Neural progenitor cell (in vitro differentiated cells): ENCODE measurements around the gene NR2F1.

Experiments
- EZH2 ChIP-seq: fragments of 200-600 bp; sonication (generic); IDR thresholded peaks from 2 replicates; pipeline ENCODE4 v1.6.1; 2017; ENCODE audit warnings: antibody characterized with exemption, mild to moderate bottlenecking, moderate library complexity
- EZH2phosphoT487 ChIP-seq: fragments of 200-600 bp; sonication (generic); IDR thresholded peaks from 2 replicates; pipeline ENCODE4 v1.6.1; 2017; ENCODE audit warnings: antibody characterized with exemption
- TF ChIP-seq, protein P1 (sequence below): fragments of 200-600 bp; sonication (generic); IDR thresholded peaks from 2 replicates; pipeline ENCODE4 v1.5.1; 2017; ENCODE audit warnings: antibody characterized with exemption, mild to moderate bottlenecking

DNA sequence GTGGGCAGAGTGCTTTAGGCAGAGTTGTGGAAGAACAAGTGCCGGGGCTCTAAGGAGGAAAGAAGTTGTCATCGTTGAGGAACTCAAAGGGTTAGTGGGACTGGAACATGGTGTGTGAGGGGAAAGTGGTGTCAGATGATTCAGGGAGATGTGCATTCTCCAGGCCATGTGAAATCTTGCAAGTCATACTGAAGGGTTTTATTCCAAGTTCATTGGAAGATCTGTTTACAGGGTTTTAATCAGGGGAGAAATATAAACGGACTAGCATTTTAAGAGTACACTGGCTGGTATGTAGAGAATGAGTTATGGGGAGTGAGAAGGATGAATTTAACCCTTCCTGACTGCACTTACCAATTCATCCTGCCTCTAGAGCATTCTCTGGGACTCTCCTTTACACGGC lies 49.3 kb downstream of the NR2F1 start:
- TF ChIP-seq, protein P1, sequence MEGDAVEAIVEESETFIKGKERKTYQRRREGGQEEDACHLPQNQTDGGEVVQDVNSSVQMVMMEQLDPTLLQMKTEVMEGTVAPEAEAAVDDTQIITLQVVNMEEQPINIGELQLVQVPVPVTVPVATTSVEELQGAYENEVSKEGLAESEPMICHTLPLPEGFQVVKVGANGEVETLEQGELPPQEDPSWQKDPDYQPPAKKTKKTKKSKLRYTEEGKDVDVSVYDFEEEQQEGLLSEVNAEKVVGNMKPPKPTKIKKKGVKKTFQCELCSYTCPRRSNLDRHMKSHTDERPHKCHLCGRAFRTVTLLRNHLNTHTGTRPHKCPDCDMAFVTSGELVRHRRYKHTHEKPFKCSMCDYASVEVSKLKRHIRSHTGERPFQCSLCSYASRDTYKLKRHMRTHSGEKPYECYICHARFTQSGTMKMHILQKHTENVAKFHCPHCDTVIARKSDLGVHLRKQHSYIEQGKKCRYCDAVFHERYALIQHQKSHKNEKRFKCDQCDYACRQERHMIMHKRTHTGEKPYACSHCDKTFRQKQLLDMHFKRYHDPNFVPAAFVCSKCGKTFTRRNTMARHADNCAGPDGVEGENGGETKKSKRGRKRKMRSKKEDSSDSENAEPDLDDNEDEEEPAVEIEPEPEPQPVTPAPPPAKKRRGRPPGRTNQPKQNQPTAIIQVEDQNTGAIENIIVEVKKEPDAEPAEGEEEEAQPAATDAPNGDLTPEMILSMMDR = no peak
- TF ChIP-seq EZH2 (no peak), EZH2phosphoT487 (no peak)
